ENCODE data around the gene SLC24A4. TPM values are rescaled to one million over a fixed set of nuclear protein-coding genes. Genes with fewer than 3 reads are reported as not detected.

SLC24A4 gene
- total RNA-seq, 1 donor from 2014 or later: 1.6 TPM

DNA sequence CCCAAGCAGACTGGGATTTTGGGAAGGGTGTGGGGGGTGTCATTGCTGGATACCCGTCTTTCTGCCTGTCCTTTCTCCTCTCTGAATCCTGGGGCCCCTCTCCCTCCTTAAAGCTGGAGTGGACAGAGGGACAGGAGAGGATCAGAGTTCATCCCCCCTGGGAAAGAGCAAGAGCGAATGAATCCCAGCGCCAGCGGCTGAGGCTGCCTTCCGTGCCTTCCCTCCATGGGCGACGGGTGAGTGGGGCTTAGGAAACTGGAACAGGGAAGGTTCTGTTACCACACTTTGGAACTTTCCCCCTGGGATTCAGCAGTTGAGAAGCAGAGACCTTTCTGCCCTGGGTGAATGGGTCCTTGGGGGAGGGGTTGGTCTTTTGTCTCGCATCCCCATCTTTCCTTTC lies 174.4 kb downstream of the SLC24A4 start:
- Histone ChIP-seq H3K27ac (ENCODE audit: low read depth, low read length) (no peak overlapping the region), H3K4me3 (ENCODE audit: low read length in 3 of 3) (no peak overlapping the region), H3K27me3 (ENCODE audit: control insufficient read depth in 3 of 3, insufficient read depth in 3 of 3, low read length in 3 of 3) (peaks cover 0 to 8% (median 8%) of the 10 kb centered on the region in 3 donors), H3K9me3 (ENCODE audit: control insufficient read depth in 3 of 3, low read length in 3 of 3) (no peaks in the 10 kb centered on the region), H3K36me3 (ENCODE audit: control insufficient read depth in 3 of 3, insufficient read depth in 3 of 3, low read length in 3 of 3) (no peaks in the 10 kb centered on the region), H3K4me1 (ENCODE audit: control insufficient read depth in 3 of 3, insufficient read depth in 3 of 3, low read length in 3 of 3) (peaks cover 0 to under 1% (median 0%) of the 10 kb centered on the region in 3 donors), H3K9ac (ENCODE audit: low read depth in 1 of 3, low read length in 3 of 3) (no peak overlapping the region)

DNA sequence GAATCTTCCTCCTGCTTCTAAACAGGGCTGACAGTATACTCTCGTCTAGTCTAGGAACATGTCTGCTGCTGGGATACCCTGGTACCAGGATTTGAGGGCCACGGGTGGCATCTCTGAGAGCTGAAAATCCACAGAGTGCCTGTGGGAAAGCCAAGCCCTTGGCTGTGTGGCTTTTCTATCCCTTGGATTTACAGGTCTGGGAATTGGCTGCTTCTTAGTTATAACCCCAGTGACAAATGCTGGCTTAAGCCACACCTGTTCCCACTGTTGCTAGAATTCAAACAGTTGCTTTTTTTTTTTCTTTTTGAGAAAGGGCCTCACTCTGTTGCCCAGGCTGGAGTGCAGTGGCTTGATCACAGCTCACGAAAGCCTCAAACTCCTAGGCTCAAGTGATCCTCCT lies 176.3 kb downstream of the SLC24A4 start:
- H3K4me1 ChIP-seq (ENCODE audit: control insufficient read depth in 3 of 3, insufficient read depth in 3 of 3, low read length in 3 of 3): peaks cover 3 to 10% (median 4%) of the 10 kb centered on the region in 3 donors
- no peaks in the 10 kb centered on the region for H3K36me3 ChIP-seq (ENCODE audit: control insufficient read depth in 3 of 3, insufficient read depth in 3 of 3, low read length in 3 of 3)
- H3K27me3 ChIP-seq (ENCODE audit: control insufficient read depth in 3 of 3, insufficient read depth in 3 of 3, low read length in 3 of 3): peaks cover 0 to 8% (median 8%) of the 10 kb centered on the region in 3 donors
- no peak overlapping the region for H3K4me3 ChIP-seq (ENCODE audit: low read length in 3 of 3)
- no peak overlapping the region for H3K9ac ChIP-seq (ENCODE audit: low read depth in 1 of 3, low read length in 3 of 3)
- no peak overlapping the region for H3K27ac ChIP-seq (ENCODE audit: low read depth, low read length)
- no peaks in the 10 kb centered on the region for H3K9me3 ChIP-seq (ENCODE audit: control insufficient read depth in 3 of 3, low read length in 3 of 3)

DNA sequence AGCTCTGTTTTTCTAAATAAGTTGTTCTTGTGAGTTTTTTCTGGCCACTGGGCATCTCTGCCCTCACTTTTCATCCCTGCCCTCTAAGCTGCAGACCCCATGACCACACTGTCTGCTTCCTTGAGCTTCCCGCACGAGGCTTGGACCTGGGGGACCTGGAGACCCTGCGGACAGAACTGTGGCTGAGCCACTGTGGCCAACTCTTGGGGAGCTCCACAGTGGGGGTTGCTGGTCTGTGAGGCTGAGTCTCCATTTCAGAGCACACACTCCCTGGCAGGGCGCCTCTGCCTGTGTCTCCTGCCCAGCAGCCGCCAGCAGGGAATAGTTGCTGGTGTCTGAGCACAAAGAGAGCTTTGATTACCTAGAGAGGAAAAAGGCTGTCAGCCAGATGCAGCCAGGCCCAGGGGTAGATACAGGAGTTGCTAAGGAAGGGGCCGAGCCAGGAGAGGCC lies 177.6 kb downstream of the SLC24A4 start:
- no peaks in the 10 kb centered on the region for H3K36me3 ChIP-seq (ENCODE audit: control insufficient read depth in 3 of 3, insufficient read depth in 3 of 3, low read length in 3 of 3)
- peaks cover 0 to 8% (median 8%) of the 10 kb centered on the region in 3 donors for H3K27me3 ChIP-seq (ENCODE audit: control insufficient read depth in 3 of 3, insufficient read depth in 3 of 3, low read length in 3 of 3)
- H3K4me1 ChIP-seq (ENCODE audit: control insufficient read depth in 3 of 3, insufficient read depth in 3 of 3, low read length in 3 of 3): peaks cover 3 to 10% (median 4%) of the 10 kb centered on the region in 3 donors
- H3K9me3 ChIP-seq (ENCODE audit: control insufficient read depth in 3 of 3, low read length in 3 of 3): peaks cover 0 to 2% (median 0%) of the 10 kb centered on the region in 3 donors
- no peak overlapping the region for H3K9ac ChIP-seq (ENCODE audit: low read depth in 1 of 3, low read length in 3 of 3)
- no peak overlapping the region for H3K27ac ChIP-seq (ENCODE audit: low read depth, low read length)
- H3K4me3 ChIP-seq (ENCODE audit: low read length in 3 of 3): no peak overlapping the region

DNA sequence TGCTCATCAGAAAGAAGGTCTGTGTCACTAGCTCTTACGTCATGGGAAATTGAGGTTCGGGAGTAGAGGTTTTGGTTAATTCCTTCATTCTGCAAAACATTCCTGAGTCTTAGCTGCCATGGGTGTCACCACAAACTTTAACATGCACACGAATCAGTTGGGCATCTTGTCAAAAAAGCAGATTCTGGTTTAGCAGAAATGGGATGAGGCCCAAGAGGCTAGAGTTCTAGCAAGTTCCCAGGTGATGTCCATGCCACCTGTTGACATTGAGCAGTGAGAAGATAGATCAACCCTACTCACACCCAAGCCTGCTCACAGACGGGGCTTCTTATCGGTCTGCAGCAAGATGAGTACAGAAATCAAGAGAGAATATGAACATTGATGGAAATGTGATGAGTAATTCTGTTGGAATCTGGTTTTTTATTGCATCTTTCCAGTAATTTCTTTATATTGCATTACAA lies 179.0 kb downstream of the SLC24A4 start:
- H3K27me3 ChIP-seq (ENCODE audit: control insufficient read depth in 3 of 3, insufficient read depth in 3 of 3, low read length in 3 of 3): peaks cover 0 to 8% (median 8%) of the 10 kb centered on the region in 3 donors
- H3K4me1 ChIP-seq (ENCODE audit: control insufficient read depth in 3 of 3, insufficient read depth in 3 of 3, low read length in 3 of 3): peaks cover 3 to 10% (median 4%) of the 10 kb centered on the region in 3 donors
- no peaks in the 10 kb centered on the region for H3K36me3 ChIP-seq (ENCODE audit: control insufficient read depth in 3 of 3, insufficient read depth in 3 of 3, low read length in 3 of 3)
- no peak overlapping the region for H3K27ac ChIP-seq (ENCODE audit: low read depth, low read length)
- no peak overlapping the region for H3K9ac ChIP-seq (ENCODE audit: low read depth in 1 of 3, low read length in 3 of 3)
- no peak overlapping the region for H3K4me3 ChIP-seq (ENCODE audit: low read length in 3 of 3)
- peaks cover 0 to 2% (median 0%) of the 10 kb centered on the region in 3 donors for H3K9me3 ChIP-seq (ENCODE audit: control insufficient read depth in 3 of 3, low read length in 3 of 3)

DNA sequence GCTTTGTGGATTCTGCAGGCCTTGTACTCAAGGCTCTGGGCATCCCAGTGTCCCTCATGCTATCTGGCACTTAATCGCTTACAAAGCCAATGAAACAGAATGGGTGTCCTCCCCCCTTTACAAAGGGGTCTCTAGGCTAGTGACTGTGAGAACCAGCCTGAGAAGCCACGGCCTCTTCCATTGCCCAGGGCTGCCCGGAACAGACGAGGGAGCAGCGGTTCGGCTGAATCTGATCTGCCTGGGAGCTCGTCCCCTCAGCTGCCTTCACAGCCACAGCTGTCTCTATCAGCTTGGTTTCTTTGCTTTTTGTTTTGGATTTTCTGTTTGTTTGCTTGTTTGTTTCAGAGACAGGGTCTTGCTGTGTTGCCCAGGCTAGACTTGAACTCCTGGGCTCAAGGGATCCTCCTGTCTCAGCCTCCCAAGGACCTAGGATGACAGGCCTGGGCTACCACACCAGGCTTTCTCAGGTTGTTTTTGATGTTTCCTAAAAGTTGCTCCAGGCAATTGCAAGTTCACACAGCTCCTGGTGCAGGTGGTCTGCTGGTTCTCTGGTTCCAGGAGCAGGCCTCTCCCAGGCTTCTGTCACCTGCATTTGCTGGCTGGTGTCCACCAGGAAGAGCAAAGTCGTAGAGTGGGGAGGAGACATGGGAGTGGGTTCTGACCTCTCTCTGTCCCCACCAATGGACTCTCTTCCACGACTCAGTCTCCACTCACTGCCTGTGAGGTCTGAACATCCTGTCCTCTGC lies 179.7 kb downstream of the SLC24A4 start:
- H3K4me3 ChIP-seq (ENCODE audit: low read length in 3 of 3): no peak overlapping the region
- H3K9ac ChIP-seq (ENCODE audit: low read depth in 1 of 3, low read length in 3 of 3): no peak overlapping the region
- H3K36me3 ChIP-seq (ENCODE audit: control insufficient read depth in 3 of 3, insufficient read depth in 3 of 3, low read length in 3 of 3): no peaks in the 10 kb centered on the region

DNA sequence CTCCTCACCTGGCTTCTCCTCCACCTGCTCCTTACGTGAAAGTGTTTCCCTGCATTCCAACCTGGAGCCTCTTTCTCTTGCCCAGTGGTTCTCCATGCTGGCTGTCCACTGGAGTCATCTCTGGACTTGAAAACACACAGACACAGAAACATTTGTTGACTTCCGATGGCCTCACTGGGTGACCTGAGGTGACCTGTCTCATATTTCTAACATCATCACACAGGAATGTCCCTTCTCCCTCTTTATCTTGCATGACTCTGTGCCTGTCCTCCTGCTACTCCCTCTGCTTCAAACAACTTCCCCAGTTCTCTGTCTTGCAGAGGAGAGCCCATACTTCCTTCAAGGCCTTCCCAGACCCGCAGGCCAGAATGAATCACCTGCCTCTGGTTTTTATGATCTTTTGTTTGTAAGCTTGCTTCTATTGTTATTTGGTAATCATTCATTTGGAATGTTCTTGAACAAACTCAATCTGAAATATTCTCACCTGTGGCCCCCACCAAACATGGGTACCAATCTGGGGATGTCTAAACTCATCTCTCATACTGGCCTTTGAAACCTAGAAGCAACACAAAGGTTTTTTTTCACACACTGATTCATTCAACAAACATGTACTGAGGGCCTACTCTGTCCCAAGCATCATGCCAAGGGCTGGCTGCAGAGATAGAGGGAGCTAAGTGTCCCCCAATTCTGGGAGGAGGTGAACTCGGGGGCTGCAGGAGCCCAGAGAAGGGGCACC lies 181.0 kb downstream of the SLC24A4 start:
- no peak overlapping the region for H3K4me3 ChIP-seq (ENCODE audit: low read length in 3 of 3)
- no peak overlapping the region for H3K9ac ChIP-seq (ENCODE audit: low read depth in 1 of 3, low read length in 3 of 3)
- peaks cover 3 to 10% (median 4%) of the 10 kb centered on the region in 3 donors for H3K4me1 ChIP-seq (ENCODE audit: control insufficient read depth in 3 of 3, insufficient read depth in 3 of 3, low read length in 3 of 3)
- no peaks in the 10 kb centered on the region for H3K36me3 ChIP-seq (ENCODE audit: control insufficient read depth in 3 of 3, insufficient read depth in 3 of 3, low read length in 3 of 3)
- no peak overlapping the region for H3K27ac ChIP-seq (ENCODE audit: low read depth, low read length)
- H3K27me3 ChIP-seq (ENCODE audit: control insufficient read depth in 3 of 3, insufficient read depth in 3 of 3, low read length in 3 of 3): peaks cover 0 to 8% (median 0%) of the 10 kb centered on the region in 3 donors
- H3K9me3 ChIP-seq (ENCODE audit: control insufficient read depth in 3 of 3, low read length in 3 of 3): peaks cover 0 to 2% (median 0%) of the 10 kb centered on the region in 3 donors

More for the DNA sequence above, 179.7 kb downstream of the SLC24A4 start:
- H3K9me3 ChIP-seq (ENCODE audit: control insufficient read depth in 3 of 3, low read length in 3 of 3): peaks cover 0 to 2% (median 0%) of the 10 kb centered on the region in 3 donors
- H3K27ac ChIP-seq (ENCODE audit: low read depth, low read length): no peak overlapping the region
- peaks cover 0 to 8% (median 2%) of the 10 kb centered on the region in 3 donors for H3K27me3 ChIP-seq (ENCODE audit: control insufficient read depth in 3 of 3, insufficient read depth in 3 of 3, low read length in 3 of 3)
- H3K4me1 ChIP-seq (ENCODE audit: control insufficient read depth in 3 of 3, insufficient read depth in 3 of 3, low read length in 3 of 3): peaks cover 3 to 10% (median 4%) of the 10 kb centered on the region in 3 donors

DNA sequence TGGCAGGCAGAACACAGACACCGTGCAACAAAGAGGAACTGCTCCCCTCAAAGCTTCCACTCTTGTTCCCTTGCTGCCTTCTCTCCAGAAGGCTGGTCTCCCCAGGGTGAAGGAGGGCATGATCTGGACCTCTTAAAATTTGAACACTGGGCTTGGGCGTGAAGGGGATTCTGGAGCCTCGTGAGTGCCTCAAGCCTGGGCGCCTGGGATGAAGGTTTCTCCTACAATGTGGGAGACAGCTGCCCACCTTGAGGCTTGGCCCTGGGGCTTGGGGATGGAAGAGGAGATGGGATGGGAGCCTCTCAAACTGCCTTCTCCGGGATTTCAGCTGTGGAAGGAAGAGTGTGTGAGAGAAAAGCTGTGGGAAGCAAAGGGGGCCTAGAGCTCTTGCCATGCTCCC lies 182.9 kb downstream of the SLC24A4 start:
- Histone ChIP-seq H3K4me1 (ENCODE audit: control insufficient read depth in 3 of 3, insufficient read depth in 3 of 3, low read length in 3 of 3) (peaks cover 3 to 10% (median 4%) of the 10 kb centered on the region in 3 donors), H3K9ac (ENCODE audit: low read depth in 1 of 3, low read length in 3 of 3) (no peak overlapping the region), H3K4me3 (ENCODE audit: low read length in 3 of 3) (no peak overlapping the region), H3K27me3 (ENCODE audit: control insufficient read depth in 3 of 3, insufficient read depth in 3 of 3, low read length in 3 of 3) (peaks cover 0 to under 1% (median 0%) of the 10 kb centered on the region in 3 donors), H3K9me3 (ENCODE audit: control insufficient read depth in 3 of 3, low read length in 3 of 3) (peaks cover 0 to 2% (median 0%) of the 10 kb centered on the region in 3 donors), H3K36me3 (ENCODE audit: control insufficient read depth in 3 of 3, insufficient read depth in 3 of 3, low read length in 3 of 3) (no peaks in the 10 kb centered on the region), H3K27ac (ENCODE audit: low read depth, low read length) (no peak overlapping the region)

DNA sequence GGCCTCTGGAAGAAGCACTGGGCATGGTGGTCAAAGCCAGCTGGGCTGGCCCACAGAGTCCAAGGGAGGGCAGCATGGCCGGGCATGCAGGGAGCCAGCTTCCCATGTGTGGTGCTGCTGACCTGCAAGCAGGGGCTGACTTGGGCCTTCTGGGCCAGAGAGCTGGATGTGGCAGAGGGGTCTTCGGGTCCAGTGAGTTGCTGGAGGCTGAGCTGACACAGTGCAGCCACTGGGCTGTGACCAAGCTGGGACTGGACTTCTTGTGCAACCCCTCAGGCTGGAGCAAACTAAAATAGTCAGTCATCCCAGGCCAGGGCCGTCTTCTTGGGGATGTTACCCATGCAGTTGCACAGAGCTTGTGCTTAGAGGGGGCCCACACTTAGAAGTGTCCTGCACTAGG lies 183.3 kb downstream of the SLC24A4 start:
- H3K27me3 ChIP-seq (ENCODE audit: control insufficient read depth in 3 of 3, insufficient read depth in 3 of 3, low read length in 3 of 3): no peaks in the 10 kb centered on the region
- H3K36me3 ChIP-seq (ENCODE audit: control insufficient read depth in 3 of 3, insufficient read depth in 3 of 3, low read length in 3 of 3): no peaks in the 10 kb centered on the region
- no peak overlapping the region for H3K4me3 ChIP-seq (ENCODE audit: low read length in 3 of 3)
- H3K4me1 ChIP-seq (ENCODE audit: control insufficient read depth in 3 of 3, insufficient read depth in 3 of 3, low read length in 3 of 3): peaks cover 3 to 10% (median 4%) of the 10 kb centered on the region in 3 donors
- no peak overlapping the region for H3K27ac ChIP-seq (ENCODE audit: low read depth, low read length)
- H3K9me3 ChIP-seq (ENCODE audit: control insufficient read depth in 3 of 3, low read length in 3 of 3): peaks cover 0 to 2% (median 0%) of the 10 kb centered on the region in 3 donors
- no peak overlapping the region for H3K9ac ChIP-seq (ENCODE audit: low read depth in 1 of 3, low read length in 3 of 3)

DNA sequence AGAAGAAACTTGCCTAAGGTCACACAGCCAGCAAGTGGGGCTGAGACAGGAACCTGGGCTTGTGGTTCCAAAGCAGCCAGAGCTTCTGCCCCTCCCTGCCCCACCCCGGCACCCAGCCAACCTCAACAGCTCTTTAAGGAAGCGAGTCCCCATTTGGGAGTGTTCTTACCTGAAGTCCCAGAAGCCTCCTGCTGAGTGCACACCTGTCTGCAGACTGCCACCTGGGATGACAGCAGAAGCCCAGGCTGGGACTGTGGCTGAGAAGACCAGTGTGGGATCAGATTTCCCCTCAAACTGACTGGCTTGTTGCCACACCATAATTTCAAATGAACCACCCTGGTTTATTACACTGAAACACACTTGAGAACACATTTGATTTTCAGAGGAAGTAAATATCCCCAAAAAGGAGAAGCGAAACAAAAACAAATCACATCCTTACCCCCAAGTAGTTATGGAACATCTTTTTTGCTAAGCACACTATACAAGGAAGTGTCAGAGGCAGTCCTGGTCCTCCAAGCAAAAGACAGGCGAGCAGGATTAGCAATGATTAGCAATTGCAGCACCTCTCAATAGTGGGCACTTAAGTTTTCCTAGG lies 184.3 kb downstream of the SLC24A4 start:
- H3K9me3 ChIP-seq (ENCODE audit: control insufficient read depth in 3 of 3, low read length in 3 of 3): peaks cover 0 to 2% (median 0%) of the 10 kb centered on the region in 3 donors
- peaks cover 3 to 10% (median 4%) of the 10 kb centered on the region in 3 donors for H3K4me1 ChIP-seq (ENCODE audit: control insufficient read depth in 3 of 3, insufficient read depth in 3 of 3, low read length in 3 of 3)
- no peaks in the 10 kb centered on the region for H3K27me3 ChIP-seq (ENCODE audit: control insufficient read depth in 3 of 3, insufficient read depth in 3 of 3, low read length in 3 of 3)
- no peak overlapping the region for H3K27ac ChIP-seq (ENCODE audit: low read depth, low read length)
- no peak overlapping the region for H3K9ac ChIP-seq (ENCODE audit: low read depth in 1 of 3, low read length in 3 of 3)
- no peak overlapping the region for H3K4me3 ChIP-seq (ENCODE audit: low read length in 3 of 3)
- H3K36me3 ChIP-seq (ENCODE audit: control insufficient read depth in 3 of 3, insufficient read depth in 3 of 3, low read length in 3 of 3): no peaks in the 10 kb centered on the region
